Epithelial cell of esophagus (primary cell): ENCODE measurements around the gene TMEM126A.

ENCODE experiments used
- DNase-seq: peaks from one replicate; pipeline ENCODE4 v3.0.0; 2010; ENCODE audit warnings: low read depth
- H3K4me3 ChIP-seq: 2 replicates; pipeline ENCODE4 v1.5.1; 2011; ENCODE audit warnings: mild to moderate bottlenecking, low read length, control low read depth
- TF ChIP-seq, protein P1 (sequence below): IDR thresholded peaks from 2 replicates; pipeline ENCODE4 v1.5.1; 2011; ENCODE audit warnings: low read depth, mild to moderate bottlenecking, low read length, control low read depth, inconsistent platforms; ENCODE audit not compliant: insufficient read depth; ENCODE audit errors: missing control alignments

The TMEM126A gene

GRCh38 chr11:85699957-85700741 is 52.4 kb downstream of the TMEM126A start:
- no peak overlapping the region for H3K4me3 ChIP-seq
- TF ChIP-seq, protein P1, sequence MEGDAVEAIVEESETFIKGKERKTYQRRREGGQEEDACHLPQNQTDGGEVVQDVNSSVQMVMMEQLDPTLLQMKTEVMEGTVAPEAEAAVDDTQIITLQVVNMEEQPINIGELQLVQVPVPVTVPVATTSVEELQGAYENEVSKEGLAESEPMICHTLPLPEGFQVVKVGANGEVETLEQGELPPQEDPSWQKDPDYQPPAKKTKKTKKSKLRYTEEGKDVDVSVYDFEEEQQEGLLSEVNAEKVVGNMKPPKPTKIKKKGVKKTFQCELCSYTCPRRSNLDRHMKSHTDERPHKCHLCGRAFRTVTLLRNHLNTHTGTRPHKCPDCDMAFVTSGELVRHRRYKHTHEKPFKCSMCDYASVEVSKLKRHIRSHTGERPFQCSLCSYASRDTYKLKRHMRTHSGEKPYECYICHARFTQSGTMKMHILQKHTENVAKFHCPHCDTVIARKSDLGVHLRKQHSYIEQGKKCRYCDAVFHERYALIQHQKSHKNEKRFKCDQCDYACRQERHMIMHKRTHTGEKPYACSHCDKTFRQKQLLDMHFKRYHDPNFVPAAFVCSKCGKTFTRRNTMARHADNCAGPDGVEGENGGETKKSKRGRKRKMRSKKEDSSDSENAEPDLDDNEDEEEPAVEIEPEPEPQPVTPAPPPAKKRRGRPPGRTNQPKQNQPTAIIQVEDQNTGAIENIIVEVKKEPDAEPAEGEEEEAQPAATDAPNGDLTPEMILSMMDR = no peak
- no peak for DNase-seq

- no peak for DNase-seq
- H3K4me3 ChIP-seq = no peak overlapping the region
- TF ChIP-seq, protein P1 = no peak
Measured at GRCh38 chr11:85704967-85705366, 57.2 kb downstream of the TMEM126A start.

- TF ChIP-seq, protein P1 = no peak
- no peak for DNase-seq
Measured at GRCh38 chr11:85705800-85706199, 58.0 kb downstream of the TMEM126A start.

More at GRCh38 chr11:85705800-85706199, 58.0 kb downstream of the TMEM126A start:
- H3K4me3 ChIP-seq = no peak overlapping the region
